Body of pancreas (tissue), 4 donors: ENCODE measurements around the gene PDE3A. TPM values are rescaled to one million over a fixed set of nuclear protein-coding genes. Genes with fewer than 3 reads are reported as not detected.

Experiments
- ATAC-seq: fragments of 150-250 bp; one replicate; pipeline ENCODE4 v1.9.1; 2016
- DNase-seq, 4 donors: peaks; one replicate each; pipeline ENCODE4 v3.0.0-alpha.2; 2019
- H3K27ac ChIP-seq, 4 donors: fragments of 200-600 bp; sonication (generic); 1 replicate in 3 of 4; 2 replicates in 1 of 4; pipeline versions ENCODE4 v1.5.1 to v1.6.1; 2016 to 2019; ENCODE audit warnings: mild to moderate bottlenecking in 1 of 4, mixed read lengths in 1 of 4, moderate library complexity in 1 of 4
- H3K27me3 ChIP-seq, 2 donors: fragments of 200-600 bp; sonication (generic); one replicate each; pipeline ENCODE4 v1.6.0; 2016; ENCODE audit warnings: mild to moderate bottlenecking in 1 of 2
- H3K36me3 ChIP-seq, 2 donors: fragments of 200-600 bp; sonication (generic); replicated peaks in 1 of 2; 2 replicates each; pipeline ENCODE4 v1.5.1; 2016; ENCODE audit warnings: low read depth in 2 of 2; ENCODE audit not compliant: insufficient read depth in 1 of 2
- H3K4me1 ChIP-seq: fragments of 200-600 bp; sonication (generic); one replicate; pipeline ENCODE4 v1.6.0; 2016
- H3K4me3 ChIP-seq, 2 donors: fragments of 200-600 bp; sonication (generic); 1 replicate in 1 of 2; 2 replicates in 1 of 2; pipeline ENCODE4 v1.5.1; 2016 to 2019
- H3K9me3 ChIP-seq, 3 donors: fragments of 200-600 bp; sonication (generic); 1 replicate in 2 of 3; 2 replicates in 1 of 3; pipeline ENCODE4 v1.5.1; 2016
- CTCF ChIP-seq, 7 experiments: fragments of 450-650 bp in 4 of 7; fragments of 200-600 bp in 3 of 7; sonication (generic) in 3 of 7; IDR thresholded peaks; one replicate each; pipeline ENCODE4 v1.5.1; 2016 to 2019; ENCODE audit warnings: antibody characterized with exemption in 7 of 7
- POLR2A ChIP-seq, 3 donors: fragments of 450-650 bp; IDR thresholded peaks; one replicate each; pipeline ENCODE4 v1.6.1; 2016; ENCODE audit warnings: antibody characterized with exemption in 3 of 3, mild to moderate bottlenecking in 2 of 3
- WGBS, 2 donors: methylation state at CpG; one replicate each; pipeline ENCODE4 v1.1.5; 2017; 5-methylcytosine and 5-hydroxymethylcytosine counted together
- intact Hi-C: fragments of 100-400 bp; cut with DNase I; formaldehyde crosslinking; loops from one replicate; pipeline ENCODE4 v1.15.1; 2023
- total RNA-seq, 2 donors: library from RNA; depleted of rRNA; stranded (reverse); fragments of >200 nt; gene quantifications; one replicate each; pipeline ENCODE4 v1.1.0, GENCODE V29; 2016

PDE3A gene
- total RNA-seq, 2 donors from 2014 or later, result 20.5 to 28.3 TPM

- ATAC-seq (no peak), DNase-seq (no peak)
- no peaks in the 10 kb centered on the region for H3K4me1 ChIP-seq
- no peaks in the 10 kb centered on the region for H3K9me3 ChIP-seq
- 54 to 74% methylated on average over 3 of the region's 3 CpGs for WGBS, 2 donors
- H3K27ac ChIP-seq, result no peak overlapping the region
- intact Hi-C loops, result no loop called here
- no peak for TF ChIP-seq CTCF (IDR thresholded peaks at IDR 0.05)
- TF ChIP-seq POLR2A (IDR thresholded peaks at IDR 0.05), result no peak
- H3K27me3 ChIP-seq, result no peaks in the 10 kb centered on the region
- H3K36me3 ChIP-seq, result no peaks in the 10 kb centered on the region
- no peak overlapping the region for H3K4me3 ChIP-seq
These were observed 216.8 kb downstream of the PDE3A start for GRCh38 chr12:20585055-20585625.

DNA sequence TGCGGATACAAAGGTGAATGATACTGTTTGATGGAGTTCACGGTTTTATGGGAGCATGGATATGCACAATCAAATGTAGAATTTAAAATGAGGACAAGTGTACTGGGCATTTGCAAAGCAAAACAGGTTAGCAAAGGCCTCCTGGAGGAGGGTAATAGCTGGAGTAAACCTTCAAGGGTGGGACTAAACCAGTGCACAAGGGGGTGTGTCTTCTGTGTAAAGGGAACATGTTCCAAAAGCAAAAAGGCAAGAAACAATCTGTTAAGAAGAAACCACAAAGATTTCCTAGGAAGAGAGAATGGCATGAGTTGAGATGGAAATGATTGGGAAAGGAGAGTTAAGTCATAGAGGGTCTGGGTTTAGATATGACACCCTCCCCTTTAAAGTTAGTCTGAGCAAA lies 217.6 kb downstream of the PDE3A start:
- no peaks in the 10 kb centered on the region for H3K36me3 ChIP-seq
- TF ChIP-seq POLR2A (IDR thresholded peaks at IDR 0.05), result no peak
- no peak for TF ChIP-seq CTCF (IDR thresholded peaks at IDR 0.05)
- 87 to 88% methylated on average over 2 of the region's 2 CpGs for WGBS, 2 donors
- no peaks in the 10 kb centered on the region for H3K27me3 ChIP-seq
- intact Hi-C loops, result no loop called here
- no peak for ATAC-seq
- DNase-seq, result no peak
- H3K27ac ChIP-seq, result no peak overlapping the region
- no peaks in the 10 kb centered on the region for H3K9me3 ChIP-seq
- H3K4me1 ChIP-seq, result no peaks in the 10 kb centered on the region
- no peak overlapping the region for H3K4me3 ChIP-seq

- no peak overlapping the region for H3K27ac ChIP-seq
- no peak for TF ChIP-seq POLR2A (IDR thresholded peaks at IDR 0.05)
- TF ChIP-seq CTCF (IDR thresholded peaks at IDR 0.05), result no peak
- ATAC-seq (no peak), DNase-seq (peak in 1 of 4 donors; percentile 10)
- no peaks in the 10 kb centered on the region for H3K27me3 ChIP-seq
- H3K4me1 ChIP-seq, result no peaks in the 10 kb centered on the region
- H3K36me3 ChIP-seq, result no peaks in the 10 kb centered on the region
- no peaks in the 10 kb centered on the region for H3K9me3 ChIP-seq
- no peak overlapping the region for H3K4me3 ChIP-seq
- intact Hi-C loops, result no loop called here
- 42 to 46% methylated on average over 3 of the region's 3 CpGs for WGBS, 2 donors
These were observed 219.7 kb downstream of the PDE3A start for GRCh38 chr12:20588042-20588441.

DNA sequence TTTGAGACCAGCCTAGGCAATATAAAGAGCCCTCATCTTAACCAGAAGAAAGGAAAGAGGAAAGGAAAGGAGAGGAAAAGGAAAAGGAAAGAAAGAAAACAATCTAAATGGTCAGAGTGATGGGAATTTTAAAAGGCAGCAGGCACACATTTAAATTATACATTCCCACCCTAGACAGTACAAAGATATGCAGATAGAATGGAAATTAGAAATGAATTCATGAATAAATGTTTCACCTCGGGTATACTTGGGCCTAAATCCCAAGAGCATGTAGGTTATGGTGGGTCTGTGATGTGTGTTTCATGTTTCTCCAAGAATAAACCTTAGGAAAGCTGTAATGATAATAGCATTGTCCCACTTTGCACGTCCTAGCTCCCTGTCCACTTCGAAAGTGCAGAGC lies 222.2 kb downstream of the PDE3A start:
- intact Hi-C loops, result no loop called here

More for the DNA sequence above, 222.2 kb downstream of the PDE3A start:
- no peaks in the 10 kb centered on the region for H3K36me3 ChIP-seq
- no peak for DNase-seq
- no peaks in the 10 kb centered on the region for H3K4me1 ChIP-seq
- TF ChIP-seq POLR2A (IDR thresholded peaks at IDR 0.05) (no peak), CTCF (IDR thresholded peaks at IDR 0.05) (no peak)
- ATAC-seq, result no peak
- H3K27ac ChIP-seq, result no peak overlapping the region
- H3K27me3 ChIP-seq, result no peaks in the 10 kb centered on the region
- WGBS, 2 donors, result 62 to 63% methylated on average over 3 of the region's 3 CpGs
- no peak overlapping the region for H3K4me3 ChIP-seq
- H3K9me3 ChIP-seq, result no peaks in the 10 kb centered on the region
